Gastroesophageal sphincter (tissue), 3 donors: Measurements from ENCODE around the gene TRPC3.

Experiments
- EP300 ChIP-seq: sonication (generic); formaldehyde crosslinking; IDR thresholded peaks from one replicate; pipeline ENCODE4 v1.6.1; 2017; ENCODE audit warnings: antibody characterized with exemption, mild to moderate bottlenecking
- POLR2A ChIP-seq, 2 donors: fragments of 450-650 bp; IDR thresholded peaks; one replicate each; pipeline ENCODE4 v1.6.1; 2017; ENCODE audit warnings: antibody characterized with exemption in 2 of 2, mild to moderate bottlenecking in 2 of 2, moderate library complexity in 1 of 2
- POLR2AphosphoS5 ChIP-seq: sonication (generic); formaldehyde crosslinking; IDR thresholded peaks from one replicate; pipeline ENCODE4 v1.6.1; 2017; ENCODE audit warnings: antibody characterized with exemption
- TF ChIP-seq, protein P1 (sequence below), 4 experiments: fragments of 200-600 bp in 2 of 4; fragments of 450-650 bp in 2 of 4; sonication (generic) in 1 of 4; IDR thresholded peaks; one replicate each; pipeline ENCODE4 v1.5.1; 2017 to 2019; ENCODE audit warnings: antibody characterized with exemption in 4 of 4, mild to moderate bottlenecking in 2 of 4, moderate library complexity in 2 of 4

GRCh38 chr4:121978172-121978516, 26.3 kb upstream of the TRPC3 start:
- TF ChIP-seq, protein P1, sequence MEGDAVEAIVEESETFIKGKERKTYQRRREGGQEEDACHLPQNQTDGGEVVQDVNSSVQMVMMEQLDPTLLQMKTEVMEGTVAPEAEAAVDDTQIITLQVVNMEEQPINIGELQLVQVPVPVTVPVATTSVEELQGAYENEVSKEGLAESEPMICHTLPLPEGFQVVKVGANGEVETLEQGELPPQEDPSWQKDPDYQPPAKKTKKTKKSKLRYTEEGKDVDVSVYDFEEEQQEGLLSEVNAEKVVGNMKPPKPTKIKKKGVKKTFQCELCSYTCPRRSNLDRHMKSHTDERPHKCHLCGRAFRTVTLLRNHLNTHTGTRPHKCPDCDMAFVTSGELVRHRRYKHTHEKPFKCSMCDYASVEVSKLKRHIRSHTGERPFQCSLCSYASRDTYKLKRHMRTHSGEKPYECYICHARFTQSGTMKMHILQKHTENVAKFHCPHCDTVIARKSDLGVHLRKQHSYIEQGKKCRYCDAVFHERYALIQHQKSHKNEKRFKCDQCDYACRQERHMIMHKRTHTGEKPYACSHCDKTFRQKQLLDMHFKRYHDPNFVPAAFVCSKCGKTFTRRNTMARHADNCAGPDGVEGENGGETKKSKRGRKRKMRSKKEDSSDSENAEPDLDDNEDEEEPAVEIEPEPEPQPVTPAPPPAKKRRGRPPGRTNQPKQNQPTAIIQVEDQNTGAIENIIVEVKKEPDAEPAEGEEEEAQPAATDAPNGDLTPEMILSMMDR (IDR thresholded peaks at IDR 0.05) = no peak
- no peak for TF ChIP-seq EP300
- TF ChIP-seq POLR2A (IDR thresholded peaks at IDR 0.05) = no peak
- no peak for TF ChIP-seq POLR2AphosphoS5
